HG02571 (cell line): ENCODE measurements around the gene CDH2.

ENCODE experiments used
- ATAC-seq: cut with Tn5 transposase; IDR thresholded peaks from one replicate; pipeline ENCODE4 v1.9.1; 2021; ENCODE audit warnings: mild to moderate bottlenecking, moderate library complexity; ENCODE audit not compliant: unreplicated experiment

CDH2 gene

GRCh38 chr18:28003451-28003850 lies 173.5 kb downstream of the CDH2 start:
- no peak for ATAC-seq

GRCh38 chr18:28002841-28003240 lies 174.1 kb downstream of the CDH2 start:
- no peak for ATAC-seq

- ATAC-seq = no peak
Observed at GRCh38 chr18:27996801-27997272, 180.1 kb downstream of the CDH2 start.

GRCh38 chr18:27995770-27996502 lies 181.0 kb downstream of the CDH2 start:
- no peak for ATAC-seq

GRCh38 chr18:27994571-27994970 lies 182.4 kb downstream of the CDH2 start:
- no peak for ATAC-seq

GRCh38 chr18:27991391-27991790 lies 185.5 kb downstream of the CDH2 start:
- no peak for ATAC-seq

- ATAC-seq = no peak
Observed at GRCh38 chr18:27985832-27986231, 191.1 kb downstream of the CDH2 start.

- no peak for ATAC-seq
Observed at GRCh38 chr18:27983780-27984179, 193.2 kb downstream of the CDH2 start.

- ATAC-seq = no peak
Observed at GRCh38 chr18:27976806-27977408, 200.0 kb downstream of the CDH2 start.

- ATAC-seq = no peak
Observed at GRCh38 chr18:27970321-27970720, 206.6 kb downstream of the CDH2 start.

GRCh38 chr18:27969206-27969605 lies 207.7 kb downstream of the CDH2 start:
- ATAC-seq = no peak

GRCh38 chr18:27967913-27968824 lies 208.8 kb downstream of the CDH2 start:
- no peak for ATAC-seq

- no peak for ATAC-seq
Observed at GRCh38 chr18:27966881-27967280, 210.0 kb downstream of the CDH2 start.

- no peak for ATAC-seq
Observed at GRCh38 chr18:27964811-27965210, 212.1 kb downstream of the CDH2 start.

- no peak for ATAC-seq
Observed at GRCh38 chr18:27959101-27959500, 217.8 kb downstream of the CDH2 start.

- no peak for ATAC-seq
Observed at GRCh38 chr18:27956001-27956640, 220.8 kb downstream of the CDH2 start.

- no peak for ATAC-seq
Observed at GRCh38 chr18:27954226-27954625, 222.7 kb downstream of the CDH2 start.

GRCh38 chr18:27952741-27953140 lies 224.2 kb downstream of the CDH2 start:
- no peak for ATAC-seq

GRCh38 chr18:27950648-27951228 lies 226.2 kb downstream of the CDH2 start:
- no peak for ATAC-seq

- no peak for ATAC-seq
Observed at GRCh38 chr18:27948986-27949385, 227.9 kb downstream of the CDH2 start.

GRCh38 chr18:27942706-27943105 lies 234.2 kb downstream of the CDH2 start:
- no peak for ATAC-seq
